Measurements from ENCODE around the gene VEGFB. TPM values are rescaled to one million over a fixed set of nuclear protein-coding genes. Genes with fewer than 3 reads are reported as not detected.

VEGFB gene
- total RNA-seq, 4 donors from 2014 or later: 33.6 to 87.5 (median 58.2) TPM

- intact Hi-C loops (cut with DNase I; ENCODE audit: low total_unique reads): no loop called here
- H3K9me3 ChIP-seq: no peaks in the 10 kb centered on the region
- H3K4me1 ChIP-seq: peaks cover 9 to 11% of the 10 kb centered on the region in 2 donors
- TF ChIP-seq POLR2A (IDR thresholded peaks at IDR 0.05) (no peak), CTCF (IDR thresholded peaks at IDR 0.05 in 4 of 5, conservative IDR thresholded peaks at IDR 0.05 in 1 of 5) (no peak)
- H3K36me3 ChIP-seq: peaks cover 0 to 26% of the 10 kb centered on the region in 2 donors
- H3K27me3 ChIP-seq: no peaks in the 10 kb centered on the region
- no peak overlapping the region for H3K4me3 ChIP-seq
- in situ Hi-C loops (cut with MboI; ENCODE audit: low sequenced_read_pairs in 4 of 4): loop anchor here in 1 of 4 donors (5.0 kb wide), 1 partner anchor 93 kb away; the partner anchor contains the start of gene CATSPERZ
- H3K27ac ChIP-seq: no peak overlapping the region
- ATAC-seq (no peak), DNase-seq (no peak)
Measured at GRCh38 chr11:64209563-64209843, 24.9 kb upstream of the VEGFB start.

DNA sequence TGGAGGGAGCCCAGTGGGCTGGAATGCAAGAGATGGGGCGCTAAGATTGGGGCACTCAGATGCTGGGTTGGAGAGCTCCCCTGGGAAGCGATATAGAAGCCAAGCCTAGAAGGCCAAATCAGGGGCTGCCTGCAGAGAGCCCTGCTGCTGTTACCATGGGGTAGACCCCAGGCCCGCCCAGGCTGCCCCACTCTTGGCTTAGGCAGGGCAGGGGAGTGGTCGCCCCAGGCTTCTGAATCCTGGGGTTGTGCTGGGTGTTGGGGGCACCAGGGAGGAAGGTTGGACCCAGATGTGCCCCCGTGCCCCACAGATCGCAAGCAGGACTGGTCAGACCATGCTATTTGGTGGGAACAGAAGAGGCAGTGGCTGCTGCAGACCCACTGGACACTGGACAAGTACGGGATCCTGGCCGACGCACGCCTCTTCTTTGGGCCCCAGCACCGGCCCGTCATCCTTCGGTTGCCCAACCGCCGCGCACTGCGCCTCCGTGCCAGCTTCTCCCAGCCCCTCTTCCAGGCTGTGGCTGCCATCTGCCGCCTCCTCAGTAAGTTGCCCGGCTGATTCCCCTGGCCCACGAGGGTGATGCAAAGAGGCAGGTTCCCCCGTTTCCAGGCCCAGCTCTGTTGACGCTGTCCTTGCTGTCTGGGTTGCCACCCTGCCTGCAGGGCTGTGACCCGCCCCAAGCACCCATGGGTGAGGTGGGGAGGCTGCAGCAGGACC lies 23.9 kb upstream of the VEGFB start:
- no peak overlapping the region for H3K4me3 ChIP-seq
- intact Hi-C loops (cut with DNase I; ENCODE audit: low total_unique reads): no loop called here
- H3K9me3 ChIP-seq: no peaks in the 10 kb centered on the region
- no peak overlapping the region for H3K27ac ChIP-seq
- H3K4me1 ChIP-seq: peaks cover 3 to 7% of the 10 kb centered on the region in 2 donors
- TF ChIP-seq CTCF (IDR thresholded peaks at IDR 0.05 in 4 of 5, conservative IDR thresholded peaks at IDR 0.05 in 1 of 5) (no peak), POLR2A (IDR thresholded peaks at IDR 0.05) (no peak)
- peaks cover 0 to 24% of the 10 kb centered on the region in 2 donors for H3K36me3 ChIP-seq
- ATAC-seq (no peak), DNase-seq (no peak)
- in situ Hi-C loops (cut with MboI; ENCODE audit: low sequenced_read_pairs in 4 of 4): no loop called here
- H3K27me3 ChIP-seq: no peaks in the 10 kb centered on the region

- intact Hi-C loops (cut with DNase I; ENCODE audit: low total_unique reads) (no loop called here), in situ Hi-C loops (cut with MboI; ENCODE audit: low sequenced_read_pairs in 4 of 4) (no loop called here)
- TF ChIP-seq POLR2A (IDR thresholded peaks at IDR 0.05) (no peak), CTCF (IDR thresholded peaks at IDR 0.05 in 4 of 5, conservative IDR thresholded peaks at IDR 0.05 in 1 of 5) (no peak)
- Histone ChIP-seq H3K4me1 (peaks cover 2 to 7% of the 10 kb centered on the region in 2 donors), H3K27me3 (no peaks in the 10 kb centered on the region), H3K36me3 (peaks cover 0 to 15% of the 10 kb centered on the region in 2 donors), H3K4me3 (no peak overlapping the region), H3K9me3 (no peaks in the 10 kb centered on the region), H3K27ac (no peak overlapping the region)
- no peak for ATAC-seq
- DNase-seq: no peak
Measured at GRCh38 chr11:64211181-64211872, 23.1 kb upstream of the VEGFB start.

GRCh38 chr11:64216879-64217278 lies 17.5 kb upstream of the VEGFB start:
- H3K9me3 ChIP-seq: no peaks in the 10 kb centered on the region
- peaks cover 0 to 12% of the 10 kb centered on the region in 2 donors for H3K36me3 ChIP-seq
- no peak overlapping the region for H3K4me3 ChIP-seq
- H3K27me3 ChIP-seq: no peaks in the 10 kb centered on the region
- TF ChIP-seq CTCF (IDR thresholded peaks at IDR 0.05 in 4 of 5, conservative IDR thresholded peaks at IDR 0.05 in 1 of 5): no peak
- TF ChIP-seq POLR2A (IDR thresholded peaks at IDR 0.05): no peak
- in situ Hi-C loops (cut with MboI; ENCODE audit: low sequenced_read_pairs in 4 of 4): no loop called here
- H3K27ac ChIP-seq: no peak overlapping the region
- no peak for DNase-seq
- ATAC-seq: no peak
- peaks cover 0 to 6% of the 10 kb centered on the region in 2 donors for H3K4me1 ChIP-seq
- intact Hi-C loops (cut with DNase I; ENCODE audit: low total_unique reads): no loop called here

All from gastrocnemius medialis (tissue), 4 donors.